ENCODE data around the gene SPATS2L. TPM values are rescaled to one million over a fixed set of nuclear protein-coding genes. Genes with fewer than 3 reads are reported as not detected.

The SPATS2L gene
- total RNA-seq, 1 donor from 2014 or later, result 55.1 TPM

- no peak for DNase-seq
These were observed 140.1 kb downstream of the SPATS2L start for GRCh38 chr2:200446612-200447011.

GRCh38 chr2:200447139-200447855 is 140.8 kb downstream of the SPATS2L start:
- no peak for DNase-seq

DNA sequence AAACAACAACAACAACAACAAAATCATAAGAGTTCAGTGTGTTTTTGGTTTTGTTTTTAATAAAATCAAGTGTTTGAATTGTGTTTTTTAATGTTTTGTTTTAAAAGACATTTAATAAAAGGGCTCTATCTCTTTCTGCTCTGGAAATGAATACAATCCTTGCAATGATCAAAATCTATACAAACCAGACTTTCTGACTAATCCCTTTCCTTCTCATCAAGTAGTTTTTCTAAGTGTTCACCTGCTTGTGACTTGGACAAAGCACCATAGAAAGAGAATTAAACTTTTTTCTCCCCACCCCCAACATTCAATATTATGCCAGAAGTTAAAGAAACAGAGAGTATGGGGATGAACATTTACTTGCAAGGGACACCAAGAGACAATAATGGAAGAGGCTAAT is 142.0 kb downstream of the SPATS2L start:
- DNase-seq, result no peak

- no peak for DNase-seq
These were observed 142.7 kb downstream of the SPATS2L start for GRCh38 chr2:200449149-200449548.

- no peak for DNase-seq
These were observed 143.8 kb downstream of the SPATS2L start for GRCh38 chr2:200450288-200450687.

- no peak for DNase-seq
These were observed 145.0 kb downstream of the SPATS2L start for GRCh38 chr2:200451511-200451910.

DNA sequence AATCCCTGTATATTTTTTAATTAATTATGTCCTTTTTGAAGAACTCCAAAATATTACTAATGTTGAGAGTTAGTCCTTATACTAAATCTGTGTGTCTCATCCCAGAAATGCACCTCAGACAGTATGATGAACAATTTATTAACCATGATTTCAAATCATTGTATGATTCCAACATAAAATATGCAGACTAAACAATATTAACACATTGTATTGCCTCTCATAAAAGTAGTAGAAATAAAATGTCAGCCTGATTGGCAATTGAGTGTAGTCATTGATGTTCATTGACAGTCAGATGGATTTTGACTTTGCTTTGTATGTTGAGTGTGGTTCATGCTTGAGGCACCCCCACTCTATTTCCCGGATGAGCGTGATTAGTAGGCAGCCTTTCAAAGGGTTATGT is 145.9 kb downstream of the SPATS2L start:
- no peak for DNase-seq

DNA sequence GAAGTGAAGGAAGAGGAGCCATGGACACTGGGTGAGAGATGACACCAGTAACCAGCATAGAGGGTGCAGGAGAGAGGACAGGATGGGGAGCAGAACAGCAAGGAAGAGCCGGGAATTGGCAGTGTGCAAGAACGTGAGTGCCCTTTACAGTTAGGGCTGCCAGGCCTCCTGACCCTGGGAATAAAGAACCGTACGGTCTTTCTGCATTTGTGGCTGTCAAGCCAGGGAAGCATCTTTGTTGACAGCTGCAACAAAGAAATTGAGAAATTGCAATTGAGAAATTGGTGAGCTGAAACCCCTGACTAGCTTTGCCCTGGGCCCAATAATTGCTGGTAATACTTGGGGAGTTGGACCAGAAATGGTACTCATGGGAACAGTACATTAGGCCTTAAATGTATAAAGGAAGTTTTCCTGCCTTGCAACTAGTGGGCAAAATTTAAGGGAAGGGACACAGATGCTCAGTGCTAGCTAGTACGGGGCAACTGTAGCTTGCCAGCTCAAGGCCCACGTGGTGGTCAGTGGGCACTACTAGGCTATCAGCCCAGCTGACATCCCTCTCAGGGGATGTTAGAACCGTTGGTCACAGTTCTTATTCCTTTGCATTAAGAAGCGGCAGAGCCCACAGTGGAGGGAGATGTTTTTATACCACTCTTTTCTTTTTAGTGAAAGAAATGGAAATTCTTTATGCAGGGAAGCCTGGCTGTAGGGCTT is 146.8 kb downstream of the SPATS2L start:
- DNase-seq, result no peak

- DNase-seq, result no peak
These were observed 147.5 kb downstream of the SPATS2L start for GRCh38 chr2:200453853-200454534.

- no peak for DNase-seq
These were observed 148.7 kb downstream of the SPATS2L start for GRCh38 chr2:200454927-200455801.

DNA sequence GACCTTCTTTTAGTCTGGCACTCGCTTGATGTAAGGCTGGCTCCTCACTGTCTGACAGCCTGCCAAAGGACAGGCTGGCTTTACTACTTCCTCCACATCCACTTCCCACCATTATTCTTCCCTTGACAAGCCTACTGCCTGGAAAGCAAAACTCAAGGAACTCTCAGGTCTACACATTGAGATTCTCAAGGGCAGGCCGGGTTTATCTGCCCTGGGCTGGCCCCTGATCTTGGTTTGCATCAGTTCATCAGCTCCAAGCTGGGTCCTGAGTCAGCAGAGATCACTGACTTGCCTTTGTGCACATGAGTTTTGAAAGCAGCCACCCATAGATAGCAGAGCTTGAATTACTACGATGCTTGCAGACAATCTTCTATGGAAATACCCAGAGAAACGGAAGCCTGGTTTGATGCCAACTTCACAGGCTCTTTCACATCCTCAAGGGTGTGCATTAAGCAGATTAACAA is 149.5 kb downstream of the SPATS2L start:
- no peak for DNase-seq

GRCh38 chr2:200456567-200456966 is 150.1 kb downstream of the SPATS2L start:
- DNase-seq, result no peak

GRCh38 chr2:200459101-200459500 is 152.6 kb downstream of the SPATS2L start:
- no peak for DNase-seq

GRCh38 chr2:200461846-200462710 is 155.6 kb downstream of the SPATS2L start:
- DNase-seq, result no peak

GRCh38 chr2:200463452-200463851 is 157.0 kb downstream of the SPATS2L start:
- no peak for DNase-seq

DNA sequence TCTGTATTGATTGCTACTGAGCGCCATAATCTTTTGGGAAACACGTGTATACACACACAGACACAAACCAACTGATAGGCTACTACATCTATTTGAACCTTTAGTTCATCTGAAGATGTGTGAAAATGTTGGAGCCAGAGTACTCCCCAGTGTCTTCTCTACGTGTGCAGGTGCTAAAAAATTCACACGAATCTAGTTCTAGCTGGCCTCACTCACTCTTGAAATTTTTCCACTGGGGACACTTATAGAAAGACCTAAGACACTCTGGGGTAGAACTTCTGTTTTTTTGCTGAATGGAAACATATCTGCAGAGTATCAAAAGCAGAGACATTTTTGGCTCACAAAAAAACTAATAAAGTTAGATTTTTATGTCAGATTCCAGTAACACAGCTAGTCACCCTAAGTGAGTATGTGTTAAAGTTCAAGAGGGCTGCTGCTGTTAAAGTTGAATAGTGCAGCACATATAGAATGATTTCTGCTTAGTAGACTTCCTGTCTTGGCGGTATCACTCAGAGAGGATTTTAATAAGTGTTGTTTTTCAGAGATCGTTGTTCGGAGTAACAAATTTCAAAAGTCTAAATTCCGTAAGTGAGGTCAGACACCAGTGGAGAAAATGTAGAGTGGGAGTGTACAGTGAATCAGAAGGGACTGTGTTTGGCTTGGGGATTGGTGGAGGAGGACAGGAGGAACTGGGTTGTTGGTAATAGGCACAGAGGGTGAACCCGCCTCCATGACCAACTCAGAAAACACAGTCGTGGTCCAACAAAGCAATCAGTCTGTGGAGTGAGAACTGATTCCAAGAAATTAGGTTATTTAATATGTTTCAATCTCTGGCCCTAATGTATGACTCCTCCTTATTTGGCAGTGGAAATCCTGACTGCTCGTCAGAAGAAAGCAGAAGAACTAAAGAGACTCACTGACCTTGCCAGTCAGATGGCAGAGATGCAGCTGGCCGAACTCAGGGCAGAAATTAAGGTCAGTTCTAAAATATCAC is 160.2 kb downstream of the SPATS2L start:
- DNase-seq, result peak; percentile 51

- DNase-seq, result no peak
These were observed 161.6 kb downstream of the SPATS2L start for GRCh38 chr2:200467806-200468681.

DNA sequence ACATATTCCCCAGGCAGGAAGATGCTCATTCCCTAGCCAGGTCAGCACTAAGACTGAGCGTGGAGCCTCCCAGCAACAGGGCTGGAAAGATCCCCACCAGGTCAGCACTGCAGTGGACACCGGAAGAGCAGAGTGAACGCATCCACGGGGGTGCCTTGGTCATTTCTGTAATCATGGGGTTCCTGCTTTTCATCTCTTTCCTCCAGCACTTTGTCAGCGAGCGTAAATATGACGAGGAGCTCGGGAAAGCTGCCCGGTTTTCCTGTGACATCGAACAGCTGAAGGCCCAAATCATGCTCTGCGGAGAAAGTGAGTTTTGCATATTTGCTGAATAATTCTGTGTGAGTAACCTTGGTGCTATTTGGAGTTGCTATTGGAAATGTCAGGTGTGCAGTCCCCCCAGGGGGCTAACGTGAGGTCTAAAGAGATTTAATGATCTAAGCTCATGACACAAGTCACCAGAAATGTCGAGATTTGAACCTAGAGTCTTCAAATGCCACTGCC is 163.3 kb downstream of the SPATS2L start:
- no peak for DNase-seq

DNA sequence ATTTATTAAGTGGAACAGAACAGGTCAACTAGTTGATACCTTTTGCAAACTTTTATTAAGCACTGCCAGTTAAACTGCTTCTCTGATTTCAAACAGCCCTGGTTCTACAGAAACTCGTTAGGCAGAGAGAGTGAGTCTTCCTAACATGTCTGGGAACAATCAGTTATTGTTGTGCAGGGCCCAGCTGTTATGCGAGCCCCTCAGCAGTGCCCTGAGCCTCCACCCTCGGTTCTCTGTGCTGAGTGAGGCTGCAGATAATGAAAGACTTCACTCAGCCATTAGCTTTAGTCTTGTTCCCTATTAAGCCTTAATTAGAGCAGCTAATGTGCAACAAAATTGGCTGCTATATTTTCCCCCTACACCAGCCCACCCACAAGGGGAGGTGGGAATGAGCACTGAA is 163.7 kb downstream of the SPATS2L start:
- DNase-seq, result no peak
